ENCODE measurements around the gene C22orf31. TPM values are rescaled to one million over a fixed set of nuclear protein-coding genes. Genes with fewer than 3 reads are reported as not detected.

C22orf31 gene
- total RNA-seq, 1 experiment from 2014 or later: not detected

GRCh38 chr22:29012101-29012433 lies 49.6 kb downstream of the C22orf31 start:
- H3K9me2 ChIP-seq (replicated peaks; ENCODE audit: low read length): no peaks in the 10 kb centered on the region
- no peak overlapping the region for H3K4me3 ChIP-seq (ENCODE audit: low read length)
- no peak overlapping the region for H3K27ac ChIP-seq (ENCODE audit: low read length)
- H3F3A ChIP-seq (ENCODE audit: low read length, unreplicated experiment): no peaks in the 10 kb centered on the region
- H3K27me3 ChIP-seq (ENCODE audit: low read length): no peaks in the 10 kb centered on the region
- ATAC-seq (no peak), DNase-seq (no peak)
- intact Hi-C loops (cut with micrococcal nuclease): no loop called here
- TF ChIP-seq, protein P1, sequence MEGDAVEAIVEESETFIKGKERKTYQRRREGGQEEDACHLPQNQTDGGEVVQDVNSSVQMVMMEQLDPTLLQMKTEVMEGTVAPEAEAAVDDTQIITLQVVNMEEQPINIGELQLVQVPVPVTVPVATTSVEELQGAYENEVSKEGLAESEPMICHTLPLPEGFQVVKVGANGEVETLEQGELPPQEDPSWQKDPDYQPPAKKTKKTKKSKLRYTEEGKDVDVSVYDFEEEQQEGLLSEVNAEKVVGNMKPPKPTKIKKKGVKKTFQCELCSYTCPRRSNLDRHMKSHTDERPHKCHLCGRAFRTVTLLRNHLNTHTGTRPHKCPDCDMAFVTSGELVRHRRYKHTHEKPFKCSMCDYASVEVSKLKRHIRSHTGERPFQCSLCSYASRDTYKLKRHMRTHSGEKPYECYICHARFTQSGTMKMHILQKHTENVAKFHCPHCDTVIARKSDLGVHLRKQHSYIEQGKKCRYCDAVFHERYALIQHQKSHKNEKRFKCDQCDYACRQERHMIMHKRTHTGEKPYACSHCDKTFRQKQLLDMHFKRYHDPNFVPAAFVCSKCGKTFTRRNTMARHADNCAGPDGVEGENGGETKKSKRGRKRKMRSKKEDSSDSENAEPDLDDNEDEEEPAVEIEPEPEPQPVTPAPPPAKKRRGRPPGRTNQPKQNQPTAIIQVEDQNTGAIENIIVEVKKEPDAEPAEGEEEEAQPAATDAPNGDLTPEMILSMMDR (conservative IDR thresholded peaks at IDR 0.05; ENCODE audit: low read depth, low read length): no peak
- TF ChIP-seq EZH2phosphoT487 (IDR thresholded peaks at IDR 0.05; ENCODE audit: borderline replicate concordance, low read length) (no peak), EZH2 (IDR thresholded peaks at IDR 0.05; ENCODE audit: low read length, unreplicated experiment) (no peak)
- no peaks in the 10 kb centered on the region for H4K20me1 ChIP-seq (ENCODE audit: low read length)
- H3K9ac ChIP-seq (ENCODE audit: low read length): no peak overlapping the region
- no peaks in the 10 kb centered on the region for H3K9me3 ChIP-seq (ENCODE audit: low read length)
- H3K4me1 ChIP-seq (ENCODE audit: insufficient read depth, low read length): no peaks in the 10 kb centered on the region
- H3K79me2 ChIP-seq (ENCODE audit: low read length): no peaks in the 10 kb centered on the region
- CTCF ChIA-PET: no interaction called here
- no peak overlapping the region for H3K4me2 ChIP-seq (ENCODE audit: low read length)
- POLR2A ChIA-PET (ENCODE audit: unreplicated experiment): no interaction called here
- H2AFZ ChIP-seq (ENCODE audit: low read length): no peak overlapping the region
- H3K36me3 ChIP-seq (ENCODE audit: low read depth, low read length): no peaks in the 10 kb centered on the region
- no TSS peak for BruUV-seq (replicated peaks)

- no peaks in the 10 kb centered on the region for H4K20me1 ChIP-seq (ENCODE audit: low read length)
- no peaks in the 10 kb centered on the region for H3K9me3 ChIP-seq (ENCODE audit: low read length)
- no peaks in the 10 kb centered on the region for H3K79me2 ChIP-seq (ENCODE audit: low read length)
- H3F3A ChIP-seq (ENCODE audit: low read length, unreplicated experiment): no peaks in the 10 kb centered on the region
- CTCF ChIA-PET: no interaction called here
- TF ChIP-seq EZH2phosphoT487 (IDR thresholded peaks at IDR 0.05; ENCODE audit: borderline replicate concordance, low read length): no peak
- TF ChIP-seq, protein P1 (conservative IDR thresholded peaks at IDR 0.05; ENCODE audit: low read depth, low read length): no peak
- no peak for TF ChIP-seq EZH2 (IDR thresholded peaks at IDR 0.05; ENCODE audit: low read length, unreplicated experiment)
- no peaks in the 10 kb centered on the region for H3K4me1 ChIP-seq (ENCODE audit: insufficient read depth, low read length)
- POLR2A ChIA-PET (ENCODE audit: unreplicated experiment): no interaction called here
- DNase-seq (no peak), ATAC-seq (no peak)
- no peaks in the 10 kb centered on the region for H3K27me3 ChIP-seq (ENCODE audit: low read length)
- H3K9me2 ChIP-seq (replicated peaks; ENCODE audit: low read length): no peaks in the 10 kb centered on the region
- H3K4me3 ChIP-seq (ENCODE audit: low read length): no peak overlapping the region
- H3K4me2 ChIP-seq (ENCODE audit: low read length): no peak overlapping the region
- no peak overlapping the region for H3K9ac ChIP-seq (ENCODE audit: low read length)
- BruUV-seq (replicated peaks): no TSS peak
- no peak overlapping the region for H3K27ac ChIP-seq (ENCODE audit: low read length)
- intact Hi-C loops (cut with micrococcal nuclease): no loop called here
- no peak overlapping the region for H2AFZ ChIP-seq (ENCODE audit: low read length)
- H3K36me3 ChIP-seq (ENCODE audit: low read depth, low read length): no peaks in the 10 kb centered on the region
Observed at GRCh38 chr22:29011240-29012100, 50.2 kb downstream of the C22orf31 start.

GRCh38 chr22:29009148-29009547 lies 52.5 kb downstream of the C22orf31 start:
- H3K9me2 ChIP-seq (replicated peaks; ENCODE audit: low read length): no peaks in the 10 kb centered on the region
- H2AFZ ChIP-seq (ENCODE audit: low read length): no peak overlapping the region
- H3K27ac ChIP-seq (ENCODE audit: low read length): no peak overlapping the region
- intact Hi-C loops (cut with micrococcal nuclease): no loop called here
- no peaks in the 10 kb centered on the region for H3F3A ChIP-seq (ENCODE audit: low read length, unreplicated experiment)
- H3K36me3 ChIP-seq (ENCODE audit: low read depth, low read length): no peaks in the 10 kb centered on the region
- ATAC-seq: no peak
- H3K4me3 ChIP-seq (ENCODE audit: low read length): no peak overlapping the region
- H3K9me3 ChIP-seq (ENCODE audit: low read length): no peaks in the 10 kb centered on the region
- H4K20me1 ChIP-seq (ENCODE audit: low read length): no peaks in the 10 kb centered on the region
- no peak overlapping the region for H3K4me2 ChIP-seq (ENCODE audit: low read length)
- DNase-seq: no peak
- POLR2A ChIA-PET (ENCODE audit: unreplicated experiment): no interaction called here
- CTCF ChIA-PET: no interaction called here
- H3K4me1 ChIP-seq (ENCODE audit: insufficient read depth, low read length): peaks cover 1% of the 10 kb centered on the region; the same call in 1 of the 2 replicates
- H3K79me2 ChIP-seq (ENCODE audit: low read length): no peaks in the 10 kb centered on the region
- no peak for TF ChIP-seq EZH2 (IDR thresholded peaks at IDR 0.05; ENCODE audit: low read length, unreplicated experiment)
- TF ChIP-seq EZH2phosphoT487 (IDR thresholded peaks at IDR 0.05; ENCODE audit: borderline replicate concordance, low read length): no peak
- TF ChIP-seq, protein P1 (conservative IDR thresholded peaks at IDR 0.05; ENCODE audit: low read depth, low read length): no peak
- BruUV-seq (replicated peaks): no TSS peak
- no peak overlapping the region for H3K9ac ChIP-seq (ENCODE audit: low read length)
- H3K27me3 ChIP-seq (ENCODE audit: low read length): no peaks in the 10 kb centered on the region
